ENCODE measurements around the gene ITIH1.

GRCh38 chr3:52817860-52818259, 40.5 kb downstream of the ITIH1 start:
- TF ChIP-seq, protein P1, sequence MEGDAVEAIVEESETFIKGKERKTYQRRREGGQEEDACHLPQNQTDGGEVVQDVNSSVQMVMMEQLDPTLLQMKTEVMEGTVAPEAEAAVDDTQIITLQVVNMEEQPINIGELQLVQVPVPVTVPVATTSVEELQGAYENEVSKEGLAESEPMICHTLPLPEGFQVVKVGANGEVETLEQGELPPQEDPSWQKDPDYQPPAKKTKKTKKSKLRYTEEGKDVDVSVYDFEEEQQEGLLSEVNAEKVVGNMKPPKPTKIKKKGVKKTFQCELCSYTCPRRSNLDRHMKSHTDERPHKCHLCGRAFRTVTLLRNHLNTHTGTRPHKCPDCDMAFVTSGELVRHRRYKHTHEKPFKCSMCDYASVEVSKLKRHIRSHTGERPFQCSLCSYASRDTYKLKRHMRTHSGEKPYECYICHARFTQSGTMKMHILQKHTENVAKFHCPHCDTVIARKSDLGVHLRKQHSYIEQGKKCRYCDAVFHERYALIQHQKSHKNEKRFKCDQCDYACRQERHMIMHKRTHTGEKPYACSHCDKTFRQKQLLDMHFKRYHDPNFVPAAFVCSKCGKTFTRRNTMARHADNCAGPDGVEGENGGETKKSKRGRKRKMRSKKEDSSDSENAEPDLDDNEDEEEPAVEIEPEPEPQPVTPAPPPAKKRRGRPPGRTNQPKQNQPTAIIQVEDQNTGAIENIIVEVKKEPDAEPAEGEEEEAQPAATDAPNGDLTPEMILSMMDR (conservative IDR thresholded peaks at IDR 0.05; ENCODE audit: low read depth, low read length): no peak
- no peak for TF ChIP-seq EZH2 (IDR thresholded peaks at IDR 0.05; ENCODE audit: low read length, unreplicated experiment)

All from PC-3 (cell line).